DND-41 (cell line): Measurements from ENCODE around the gene MPHOSPH8.

ENCODE experiments used
- ATAC-seq: fragments of 200-7000 bp; cut with Tn5 transposase; 3 replicates; pipeline ENCODE4 v1.9.1; 2021; ENCODE audit warnings: low read depth; ENCODE audit not compliant: insufficient read depth
- DNase-seq: peaks from one replicate; pipeline ENCODE4 v3.0.0-alpha.2; 2020
- H2AFZ ChIP-seq: 2 replicates; pipeline ENCODE4 v1.6.0; 2012; ENCODE audit warnings: low read depth, low read length
- H3K27ac ChIP-seq: 2 replicates; pipeline ENCODE4 v1.5.1; 2012; ENCODE audit warnings: low read length, inconsistent platforms
- H3K27me3 ChIP-seq: fragments of 200-600 bp; sonication (generic); 2 replicates; pipeline ENCODE4 v1.6.0; 2012; ENCODE audit warnings: low read length, mild to moderate bottlenecking, inconsistent platforms; ENCODE audit not compliant: insufficient read depth, poor library complexity
- H3K36me3 ChIP-seq: 2 replicates; pipeline ENCODE4 v1.5.1; 2012; ENCODE audit warnings: low read length, inconsistent platforms; ENCODE audit not compliant: insufficient read depth
- H3K4me1 ChIP-seq: 2 replicates; pipeline ENCODE4 v1.5.1; 2012; ENCODE audit warnings: mild to moderate bottlenecking, low read length; ENCODE audit not compliant: insufficient read depth
- H3K4me2 ChIP-seq: 2 replicates; pipeline ENCODE4 v1.6.0; 2012; ENCODE audit warnings: mild to moderate bottlenecking, moderate library complexity, low read length, inconsistent platforms; ENCODE audit not compliant: insufficient read depth
- H3K4me3 ChIP-seq, 2 experiments: fragments of 200-600 bp in 1 of 2; shearing (Covaris generic) in 1 of 2; 2 replicates each; pipeline ENCODE4 v1.5.1; 2012 to 2016; ENCODE audit warnings: inconsistent platforms in 2 of 2, low read length in 2 of 2, mild to moderate bottlenecking in 2 of 2, low read depth in 1 of 2, moderate library complexity in 1 of 2
- H3K79me2 ChIP-seq: 2 replicates; pipeline ENCODE4 v1.6.0; 2012; ENCODE audit warnings: low read length, inconsistent platforms; ENCODE audit not compliant: insufficient read depth
- H3K9ac ChIP-seq: 2 replicates; pipeline ENCODE4 v1.6.0; 2012; ENCODE audit warnings: low read depth, mild to moderate bottlenecking, inconsistent platforms, low read length, moderate library complexity
- H3K9me3 ChIP-seq: 2 replicates; pipeline ENCODE4 v1.5.1; 2012; ENCODE audit warnings: low read length, moderate library complexity, mild to moderate bottlenecking, inconsistent platforms; ENCODE audit not compliant: insufficient read depth, severe bottlenecking
- H4K20me1 ChIP-seq: 2 replicates; pipeline ENCODE4 v1.6.0; 2012; ENCODE audit warnings: low read length; ENCODE audit not compliant: insufficient read depth
- CTCF ChIP-seq: IDR thresholded peaks from 2 replicates; pipeline ENCODE4 v1.5.1; 2012; ENCODE audit warnings: borderline replicate concordance, low read length, moderate library complexity, mild to moderate bottlenecking; ENCODE audit not compliant: poor library complexity, severe bottlenecking; ENCODE audit errors: extremely low read depth
- EZH2 ChIP-seq: IDR thresholded peaks from 3 replicates; pipeline ENCODE4 v1.6.1; 2012; ENCODE audit warnings: borderline replicate concordance, low read depth, mild to moderate bottlenecking, moderate library complexity, low read length, inconsistent platforms; ENCODE audit not compliant: severe bottlenecking

Gene MPHOSPH8

GRCh38 chr13:19670147-19670546 lies 36.7 kb downstream of the MPHOSPH8 start:
- no peak overlapping the region for H3K4me3 ChIP-seq
- H3K4me2 ChIP-seq = no peak overlapping the region
- DNase-seq = no peak
- TF ChIP-seq CTCF = no peak
- no peak for TF ChIP-seq EZH2
- no peak overlapping the region for H3K9ac ChIP-seq
- peaks cover 7% of the 10 kb centered on the region for H4K20me1 ChIP-seq
- H3K9me3 ChIP-seq = no peaks in the 10 kb centered on the region
- H3K27ac ChIP-seq = no peak overlapping the region
- no peaks in the 10 kb centered on the region for H3K4me1 ChIP-seq
- H3K79me2 ChIP-seq = no peaks in the 10 kb centered on the region
- H3K36me3 ChIP-seq = peaks cover 97% of the 10 kb centered on the region
- H3K27me3 ChIP-seq = no peaks in the 10 kb centered on the region
- no peak overlapping the region for H2AFZ ChIP-seq
- ATAC-seq = no peak

- Histone ChIP-seq H3K9ac (no peak overlapping the region), H3K79me2 (no peaks in the 10 kb centered on the region), H3K4me1 (no peaks in the 10 kb centered on the region), H3K4me2 (no peak overlapping the region), H3K4me3 (no peak overlapping the region), H3K9me3 (no peaks in the 10 kb centered on the region), H3K27me3 (no peaks in the 10 kb centered on the region), H3K36me3 (peaks cover 93% of the 10 kb centered on the region), H3K27ac (no peak overlapping the region), H2AFZ (no peak overlapping the region), H4K20me1 (no peaks in the 10 kb centered on the region)
- ATAC-seq (no peak), DNase-seq (no peak)
- TF ChIP-seq EZH2 (no peak), CTCF (no peak)
Measured at GRCh38 chr13:19672990-19673389, 39.5 kb downstream of the MPHOSPH8 start.

GRCh38 chr13:19673473-19674430 lies 40.3 kb downstream of the MPHOSPH8 start:
- H3K36me3 ChIP-seq = peaks cover 93% of the 10 kb centered on the region

More at GRCh38 chr13:19673473-19674430, 40.3 kb downstream of the MPHOSPH8 start:
- H3K27ac ChIP-seq = no peak overlapping the region
- no peaks in the 10 kb centered on the region for H4K20me1 ChIP-seq
- H3K4me1 ChIP-seq = no peaks in the 10 kb centered on the region
- no peak for DNase-seq
- TF ChIP-seq CTCF (no peak), EZH2 (no peak)
- no peaks in the 10 kb centered on the region for H3K27me3 ChIP-seq
- no peak overlapping the region for H2AFZ ChIP-seq
- no peak overlapping the region for H3K4me3 ChIP-seq
- no peak overlapping the region for H3K9ac ChIP-seq
- H3K4me2 ChIP-seq = no peak overlapping the region
- ATAC-seq = no peak
- H3K9me3 ChIP-seq = no peaks in the 10 kb centered on the region
- no peaks in the 10 kb centered on the region for H3K79me2 ChIP-seq
